K562 (cell line): ENCODE measurements around the gene FAM228A. TPM values are rescaled to one million over a fixed set of nuclear protein-coding genes. Genes with fewer than 3 reads are reported as not detected.
A peak's percentile ranks its signal among the peaks of the same experiment; 100 is the strongest.

Source experiments
- C11orf30 ChIP-seq: fragments of 450-650 bp; IDR thresholded peaks from 2 replicates; pipeline ENCODE4 v1.6.1; 2016; ENCODE audit warnings: low read depth, mild to moderate bottlenecking
- CTBP1 ChIP-seq: fragments of 450-650 bp; IDR thresholded peaks from 2 replicates; pipeline ENCODE4 v1.6.1; 2016; ENCODE audit warnings: borderline replicate concordance
- HOXB6 ChIP-seq: fragments of 250-450 bp; sonication (Bioruptor Pico); IDR thresholded peaks from 2 replicates; pipeline ENCODE4 v1.5.1; 2022; ENCODE audit warnings: mild to moderate bottlenecking, borderline replicate concordance
- KLF10 ChIP-seq: fragments of 250-450 bp; sonication (Bioruptor Pico); IDR thresholded peaks from 2 replicates; pipeline ENCODE4 v1.6.1; 2021; ENCODE audit warnings: matching md5 sums
- KLF16 ChIP-seq: IDR thresholded peaks from 2 replicates; pipeline ENCODE4 v1.6.1; 2016; ENCODE audit warnings: antibody characterized with exemption
- KLF6 ChIP-seq: fragments of 250-450 bp; sonication (Bioruptor Pico); IDR thresholded peaks from 2 replicates; pipeline ENCODE4 v1.4.0; 2020; ENCODE audit warnings: mild to moderate bottlenecking, moderate library complexity, borderline replicate concordance
- MYBL2 ChIP-seq, 2 experiments: fragments of 450-650 bp in 1 of 2; sonication (generic) in 1 of 2; formaldehyde crosslinking in 1 of 2; IDR thresholded peaks; 2 replicates each; pipeline versions ENCODE4 v1.6.1 to v1.8.1; 2017 to 2022; ENCODE audit warnings: borderline replicate concordance in 1 of 2, inconsistent platforms in 1 of 2, low read depth in 1 of 2, mild to moderate bottlenecking in 1 of 2, missing genetic modification reagents in 1 of 2, moderate library complexity in 1 of 2
- MYC ChIP-seq, 2 experiments: fragments of 250-450 bp in 1 of 2; sonication (Bioruptor Pico) in 1 of 2; IDR thresholded peaks; 2 replicates each; pipeline versions ENCODE4 v1.5.1 to v1.6.1; 2012 to 2021; ENCODE audit warnings: low read depth in 2 of 2, borderline replicate concordance in 1 of 2, improper control_type of control experiment in 1 of 2, low read length in 1 of 2, mild to moderate bottlenecking in 1 of 2, moderate library complexity in 1 of 2
- POLR3A ChIP-seq: IDR thresholded peaks from 2 replicates; pipeline ENCODE4 v1.6.1; 2011; ENCODE audit warnings: borderline replicate concordance, mild to moderate bottlenecking, moderate library complexity; ENCODE audit not compliant: insufficient read length, insufficient read depth; ENCODE audit errors: extremely low read depth
- RAD21 ChIP-seq, 2 experiments: fragments of 250-450 bp in 1 of 2; fragments of 450-650 bp in 1 of 2; sonication (Bioruptor Pico) in 1 of 2; formaldehyde crosslinking in 1 of 2; IDR thresholded peaks in 1 of 2; conservative IDR thresholded peaks in 1 of 2; 2 replicates each; pipeline versions ENCODE4 v1.4.0 to v1.8.0; 2020 to 2022; ENCODE audit warnings: mild to moderate bottlenecking in 2 of 2, moderate library complexity in 1 of 2
- YY1 ChIP-seq, 3 experiments: IDR thresholded peaks; 2 replicates each; pipeline ENCODE4 v1.6.1; 2011; ENCODE audit warnings: low read length in 2 of 3, mild to moderate bottlenecking in 2 of 3, moderate library complexity in 2 of 3, borderline replicate concordance in 1 of 3, control low read depth in 1 of 3, low read depth in 1 of 3; ENCODE audit not compliant: insufficient read depth in 3 of 3, insufficient replicate concordance in 2 of 3, control insufficient read depth in 1 of 3, insufficient read length in 1 of 3; ENCODE audit errors: extremely low read depth in 1 of 3
- ZC3H11A ChIP-seq: IDR thresholded peaks from 2 replicates; pipeline ENCODE4 v1.6.1; 2012; ENCODE audit warnings: low read depth, low read length, improper control_type of control experiment
- ZNF584 ChIP-seq: fragments of 200-800 bp; sonication (Bioruptor generic); IDR thresholded peaks from 2 replicates; pipeline ENCODE4 v1.6.1; 2016; ENCODE audit warnings: low read depth, mild to moderate bottlenecking, missing genetic modification characterization, missing compliant biosample characterization
- ZNF592 ChIP-seq: fragments of 450-650 bp; IDR thresholded peaks from 2 replicates; pipeline ENCODE4 v1.6.1; 2017; ENCODE audit warnings: antibody characterized with exemption, mild to moderate bottlenecking
- ZNF75A ChIP-seq: fragments of 450-650 bp; formaldehyde crosslinking; IDR thresholded peaks from 2 replicates; pipeline ENCODE4 v1.4.0; 2020; ENCODE audit warnings: mild to moderate bottlenecking
- polyA plus RNA-seq, 8 experiments: library from polyadenylated mRNA; depleted of rRNA in 4 of 8; stranded (reverse) in 5 of 8; unstranded in 3 of 8; fragments of >200 nt; fragmentation: Nextera tagmentation in 2 of 8; fragmentation: Illumina TruSeq in 1 of 8; extraction: Ambion mirVana in 2 of 8; extraction: Trizol in 1 of 8; gene quantifications; 2 replicates each; pipeline versions ENCODE4 v1.2.1 to v1.2.3, GENCODE V29; 2011 to 2014; ENCODE audit warnings: inconsistent platforms in 1 of 8, missing spikeins in 1 of 8
- total RNA-seq, 7 experiments: library from RNA; depleted of rRNA in 6 of 7; stranded (reverse); fragments of >200 nt in 6 of 7; fragmentation: Illumina TruSeq in 2 of 7; extraction: Trizol in 2 of 7; gene quantifications; 2 replicates each; pipeline versions ENCODE4 v1.2.1 to v1.2.3, GENCODE V29; 2011 to 2021; ENCODE audit warnings: low replicate concordance in 1 of 7
- TF ChIP-seq, protein P1 (sequence below): fragments of 250-450 bp; sonication (Bioruptor Pico); IDR thresholded peaks from 2 replicates; pipeline ENCODE4 v1.4.0; 2020

The FAM228A gene
- total and polyA plus RNA-seq, 9 of the 15 experiments (the other 6 are each of a cell fraction or from before 2014, with no cell fraction given): not detected

DNA sequence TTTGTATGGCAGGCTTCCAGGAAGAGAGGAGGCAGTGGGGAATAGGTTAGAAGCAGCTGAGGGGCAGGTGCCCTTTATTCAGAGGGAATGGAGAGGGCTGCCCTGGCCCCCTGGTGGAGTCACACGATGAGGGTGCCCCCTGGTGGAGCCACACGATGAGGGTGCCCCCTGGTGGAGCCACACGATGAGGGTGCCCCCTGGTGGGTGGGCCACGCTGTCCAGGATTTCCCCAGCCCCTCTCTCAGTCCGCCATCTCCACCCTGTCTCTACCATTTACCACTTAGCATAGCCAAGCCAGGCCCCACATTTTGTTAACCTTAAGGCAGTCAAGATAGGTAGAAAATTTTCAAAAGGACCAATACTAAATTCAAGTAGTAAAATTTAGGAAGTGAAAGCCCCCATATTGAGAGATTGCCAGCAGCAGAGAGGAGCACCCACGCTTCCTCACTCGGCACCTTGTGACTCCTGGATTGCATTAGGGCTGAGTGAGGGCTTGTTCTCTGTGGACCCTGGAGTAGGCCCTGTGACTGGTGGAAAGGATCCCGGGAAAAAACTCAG lies 10.4 kb upstream of the FAM228A start (continued):
- TF ChIP-seq POLR3A: no peak
- peak; percentile 72 to 91 for TF ChIP-seq RAD21 (CRISPR knock-in tag; conservative IDR thresholded peaks at IDR 0.05 in 1 of 2, IDR thresholded peaks at IDR 0.05 in 1 of 2)
- no peak for TF ChIP-seq ZC3H11A
- TF ChIP-seq KLF16: no peak
- no peak for TF ChIP-seq HOXB6 (CRISPR knock-in tag)
- peak; percentile 56; the same call in 1 of the 2 replicates for TF ChIP-seq ZNF592
- no peak for TF ChIP-seq ZNF75A (CRISPR knock-in tag)
- peak in 1 of 3 experiments; percentile 28 for TF ChIP-seq YY1 (IDR thresholded peaks at IDR 0.05; ENCODE audit: borderline replicate concordance in 1 of 3, control insufficient read depth in 1 of 3, extremely low read depth in 1 of 3, insufficient read depth in 3 of 3, insufficient read length in 1 of 3, insufficient replicate concordance in 2 of 3, low read depth in 1 of 3, low read length in 2 of 3)
- TF ChIP-seq C11orf30: no peak
- no peak for TF ChIP-seq MYBL2 (IDR thresholded peaks at IDR 0.05; ENCODE audit: low read depth)
- TF ChIP-seq MYBL2 (CRISPR knock-in tag; IDR thresholded peaks at IDR 0.05; ENCODE audit: borderline replicate concordance): no peak
- TF ChIP-seq MYC (IDR thresholded peaks at IDR 0.05; ENCODE audit: low read depth, low read length): peak; percentile 59
- no peak for TF ChIP-seq MYC (CRISPR knock-in tag; IDR thresholded peaks at IDR 0.05; ENCODE audit: borderline replicate concordance, low read depth)
- TF ChIP-seq, protein P1, sequence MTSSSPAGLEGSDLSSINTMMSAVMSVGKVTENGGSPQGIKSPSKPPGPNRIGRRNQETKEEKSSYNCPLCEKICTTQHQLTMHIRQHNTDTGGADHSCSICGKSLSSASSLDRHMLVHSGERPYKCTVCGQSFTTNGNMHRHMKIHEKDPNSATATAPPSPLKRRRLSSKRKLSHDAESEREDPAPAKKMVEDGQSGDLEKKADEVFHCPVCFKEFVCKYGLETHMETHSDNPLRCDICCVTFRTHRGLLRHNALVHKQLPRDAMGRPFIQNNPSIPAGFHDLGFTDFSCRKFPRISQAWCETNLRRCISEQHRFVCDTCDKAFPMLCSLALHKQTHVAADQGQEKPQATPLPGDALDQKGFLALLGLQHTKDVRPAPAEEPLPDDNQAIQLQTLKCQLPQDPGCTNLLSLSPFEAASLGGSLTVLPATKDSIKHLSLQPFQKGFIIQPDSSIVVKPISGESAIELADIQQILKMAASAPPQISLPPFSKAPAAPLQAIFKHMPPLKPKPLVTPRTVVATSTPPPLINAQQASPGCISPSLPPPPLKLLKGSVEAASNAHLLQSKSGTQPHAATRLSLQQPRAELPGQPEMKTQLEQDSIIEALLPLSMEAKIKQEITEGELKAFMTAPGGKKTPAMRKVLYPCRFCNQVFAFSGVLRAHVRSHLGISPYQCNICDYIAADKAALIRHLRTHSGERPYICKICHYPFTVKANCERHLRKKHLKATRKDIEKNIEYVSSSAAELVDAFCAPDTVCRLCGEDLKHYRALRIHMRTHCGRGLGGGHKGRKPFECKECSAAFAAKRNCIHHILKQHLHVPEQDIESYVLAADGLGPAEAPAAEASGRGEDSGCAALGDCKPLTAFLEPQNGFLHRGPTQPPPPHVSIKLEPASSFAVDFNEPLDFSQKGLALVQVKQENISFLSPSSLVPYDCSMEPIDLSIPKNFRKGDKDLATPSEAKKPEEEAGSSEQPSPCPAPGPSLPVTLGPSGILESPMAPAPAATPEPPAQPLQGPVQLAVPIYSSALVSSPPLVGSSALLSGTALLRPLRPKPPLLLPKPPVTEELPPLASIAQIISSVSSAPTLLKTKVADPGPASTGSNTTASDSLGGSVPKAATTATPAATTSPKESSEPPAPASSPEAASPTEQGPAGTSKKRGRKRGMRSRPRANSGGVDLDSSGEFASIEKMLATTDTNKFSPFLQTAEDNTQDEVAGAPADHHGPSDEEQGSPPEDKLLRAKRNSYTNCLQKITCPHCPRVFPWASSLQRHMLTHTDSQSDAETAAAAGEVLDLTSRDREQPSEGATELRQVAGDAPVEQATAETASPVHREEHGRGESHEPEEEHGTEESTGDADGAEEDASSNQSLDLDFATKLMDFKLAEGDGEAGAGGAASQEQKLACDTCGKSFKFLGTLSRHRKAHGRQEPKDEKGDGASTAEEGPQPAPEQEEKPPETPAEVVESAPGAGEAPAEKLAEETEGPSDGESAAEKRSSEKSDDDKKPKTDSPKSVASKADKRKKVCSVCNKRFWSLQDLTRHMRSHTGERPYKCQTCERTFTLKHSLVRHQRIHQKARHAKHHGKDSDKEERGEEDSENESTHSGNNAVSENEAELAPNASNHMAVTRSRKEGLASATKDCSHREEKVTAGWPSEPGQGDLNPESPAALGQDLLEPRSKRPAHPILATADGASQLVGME (CRISPR knock-in tag): no peak
- no peak for TF ChIP-seq ZNF584 (CRISPR knock-in tag)
- no peak for TF ChIP-seq KLF6 (CRISPR knock-in tag)
- no peak for TF ChIP-seq KLF10 (CRISPR knock-in tag)
- peak; percentile 41; the same call in 1 of the 2 replicates for TF ChIP-seq CTBP1
